HepG2 (cell line): ENCODE results near the gene ECSIT. TPM values are rescaled to one million over a fixed set of nuclear protein-coding genes. Genes with fewer than 3 reads are reported as not detected.

ENCODE experiments used
- ATAC-seq: fragments of 200-7000 bp; cut with Tn5 transposase; 3 replicates; pipeline ENCODE4 v1.9.1; 2020; ENCODE audit warnings: mild to moderate bottlenecking, moderate library complexity
- BruUV-seq: library from RNA; stranded (reverse); fragments of 400-500 nt; replicated peaks from 2 replicates; lab custom pipeline; 2021; lab: Mats Ljungman, UMichigan
- CTCF ChIA-PET: fragments of 300-600 bp; formaldehyde crosslinking; extraction: SDS; loops from one replicate; lab custom pipeline; 2021; ENCODE audit warnings: low total read pairs, inconsistent platforms, low intra/inter-chr PET ratio; lab: Yijun Ruan, JAX
- POLR2A ChIA-PET: fragments of 350-600 bp; sonication (Branson Sonifier 250); formaldehyde crosslinking; loops from one replicate; lab custom pipeline; 2020; ENCODE audit warnings: antibody characterized with exemption, inconsistent platforms; lab: Yijun Ruan, JAX
- DNase-seq: peaks from one replicate; pipeline ENCODE4 v3.0.0-alpha.2; 2015; ENCODE audit warnings: low spot score
- FAIRE-seq: peaks from 3 replicates; lab custom pipeline; 2011; peaks lifted over from hg19 to GRCh38; lab: Jason Lieb, UNC
- H2AFZ ChIP-seq: one replicate; pipeline ENCODE4 v1.6.1; 2011; ENCODE audit warnings: low read length, inconsistent platforms
- H3K27ac ChIP-seq: fragments of 300-600 bp; 3 replicates; pipeline ENCODE4 v1.8.0; 2011; ENCODE audit warnings: mixed run types, mild to moderate bottlenecking, mixed read lengths, low read length, inconsistent platforms; ENCODE audit not compliant: insufficient read depth; ENCODE audit errors: extremely low read length
- H3K27me3 ChIP-seq, 2 experiments: fragments of 200-600 bp in 1 of 2; 2 replicates in 1 of 2; 3 replicates in 1 of 2; pipeline versions ENCODE4 v1.6.0 to v1.8.0; 2011; ENCODE audit warnings: low read length in 2 of 2, mild to moderate bottlenecking in 2 of 2, moderate library complexity in 2 of 2, inconsistent platforms in 1 of 2; ENCODE audit not compliant: insufficient read depth in 2 of 2, control insufficient read depth in 1 of 2
- H3K36me3 ChIP-seq, 2 experiments: fragments of 200-600 bp in 1 of 2; replicated peaks in 1 of 2; 2 replicates in 1 of 2; 3 replicates in 1 of 2; pipeline versions ENCODE4 v1.5.1 to v1.8.0; 2011; ENCODE audit warnings: low read length in 2 of 2, inconsistent platforms in 1 of 2; ENCODE audit not compliant: insufficient read depth in 2 of 2, control insufficient read depth in 1 of 2
- H3K4me1 ChIP-seq: 2 replicates; pipeline ENCODE4 v1.5.1; 2012; ENCODE audit warnings: low read length, inconsistent platforms; ENCODE audit not compliant: insufficient read depth
- H3K4me2 ChIP-seq: 2 replicates; pipeline ENCODE4 v1.6.0; 2011; ENCODE audit warnings: low read depth, low read length, inconsistent platforms
- H3K4me3 ChIP-seq, 3 experiments: fragments of 200-600 bp in 1 of 3; sonication (generic), shearing (Covaris generic) in 1 of 3; replicated peaks in 1 of 3; 2 replicates each; pipeline ENCODE4 v1.5.1; 2011 to 2016; ENCODE audit warnings: low read length in 3 of 3, inconsistent platforms in 2 of 3, low read depth in 2 of 3, mild to moderate bottlenecking in 2 of 3, control low read depth in 1 of 3, mixed read lengths in 1 of 3; ENCODE audit not compliant: insufficient read depth in 1 of 3
- H3K79me2 ChIP-seq: one replicate; pipeline ENCODE4 v1.6.1; 2011; ENCODE audit warnings: low read length, inconsistent platforms; ENCODE audit not compliant: insufficient read depth
- H3K9ac ChIP-seq: 2 replicates; pipeline ENCODE4 v1.6.0; 2011; ENCODE audit warnings: mild to moderate bottlenecking, low read depth, low read length, inconsistent platforms; ENCODE audit not compliant: insufficient read depth
- H3K9me3 ChIP-seq: 2 replicates; pipeline ENCODE4 v1.5.1; 2012; ENCODE audit warnings: mild to moderate bottlenecking, low read length
- H4K20me1 ChIP-seq: 2 replicates; pipeline ENCODE4 v1.6.0; 2011; ENCODE audit warnings: inconsistent platforms, mild to moderate bottlenecking, low read length, moderate library complexity; ENCODE audit not compliant: insufficient read depth
- DNMT1 ChIP-seq: sonication (generic); formaldehyde crosslinking; IDR thresholded peaks from 2 replicates; pipeline ENCODE4 v1.5.1; 2020; ENCODE audit warnings: mild to moderate bottlenecking, missing genetic modification reagents
- GATAD2A ChIP-seq: IDR thresholded peaks from 2 replicates; pipeline ENCODE4 v1.6.1; 2016
- KLF12 ChIP-seq: sonication (generic); formaldehyde crosslinking; IDR thresholded peaks from 2 replicates; pipeline ENCODE4 v1.4.0; 2020; ENCODE audit warnings: missing genetic modification reagents, borderline replicate concordance
- SETDB1 ChIP-seq: sonication (generic); formaldehyde crosslinking; IDR thresholded peaks from 2 replicates; pipeline ENCODE4 v1.5.1; 2020; ENCODE audit warnings: missing genetic modification reagents, mild to moderate bottlenecking, borderline replicate concordance
- TAF1 ChIP-seq: sonication (generic); formaldehyde crosslinking; IDR thresholded peaks from 2 replicates; pipeline ENCODE4 v1.4.0; 2020; ENCODE audit warnings: missing genetic modification reagents
- ZBTB38 ChIP-seq: sonication (generic); formaldehyde crosslinking; IDR thresholded peaks from 2 replicates; pipeline ENCODE4 v1.5.1; 2020; ENCODE audit warnings: mild to moderate bottlenecking, missing genetic modification reagents
- ZNF24 ChIP-seq: fragments of 450-650 bp; IDR thresholded peaks from 2 replicates; pipeline ENCODE4 v1.6.1; 2017; ENCODE audit warnings: antibody characterized with exemption, mild to moderate bottlenecking
- ZNF331 ChIP-seq: sonication (generic); formaldehyde crosslinking; IDR thresholded peaks from 2 replicates; pipeline ENCODE4 v1.4.0; 2020; ENCODE audit warnings: missing genetic modification reagents
- ZNF44 ChIP-seq: sonication (generic); formaldehyde crosslinking; IDR thresholded peaks from 2 replicates; pipeline ENCODE4 v1.5.1; 2020; ENCODE audit warnings: mild to moderate bottlenecking, missing genetic modification reagents
- ZNF530 ChIP-seq: sonication (generic); formaldehyde crosslinking; IDR thresholded peaks from 2 replicates; pipeline ENCODE4 v1.5.0; 2020; ENCODE audit warnings: low read depth, mild to moderate bottlenecking, missing genetic modification reagents
- ZNF775 ChIP-seq: sonication (generic); formaldehyde crosslinking; IDR thresholded peaks from 2 replicates; pipeline ENCODE4 v1.4.0; 2020; ENCODE audit warnings: missing genetic modification reagents, mild to moderate bottlenecking, moderate library complexity, borderline replicate concordance
- ZNF776 ChIP-seq: sonication (generic); formaldehyde crosslinking; IDR thresholded peaks from 2 replicates; pipeline ENCODE4 v1.4.0; 2020; ENCODE audit warnings: mild to moderate bottlenecking, missing genetic modification reagents
- WGBS: methylation state at CpG from one replicate; pipeline ENCODE4 v1.1.6; 2017; ENCODE audit warnings: low lambda C conversion rate; 5-methylcytosine and 5-hydroxymethylcytosine counted together
- in situ Hi-C: cut with HindIII; loops from 2 replicates; pipeline ENCODE4 v1.10.0; 2017; ENCODE audit warnings: low pct_unique_long_range_greater_than_20kb; ENCODE audit not compliant: extremely low pct_ligation_motif_present
- intact Hi-C: fragments of 100-400 bp; cut with micrococcal nuclease; formaldehyde crosslinking; loops from one replicate; pipeline ENCODE4 v1.10.0; 2022; ENCODE audit not compliant: unreplicated experiment
- polyA plus RNA-seq, 8 experiments: library from polyadenylated mRNA; depleted of rRNA in 3 of 8; stranded (reverse) in 7 of 8; unstranded in 1 of 8; fragments of >200 nt; fragmentation: Illumina TruSeq in 4 of 8; extraction: Trizol in 4 of 8; gene quantifications; 2 replicates each; pipeline versions ENCODE4 v1.2.1 to v1.2.3, GENCODE V29; 2011 to 2016; ENCODE audit warnings: low read depth in 4 of 8, missing spikeins in 1 of 8, mixed read lengths in 1 of 8; ENCODE audit not compliant: insufficient read depth in 1 of 8
- total RNA-seq, 5 experiments: library from RNA; depleted of rRNA; stranded (reverse); fragments of >200 nt; fragmentation: Illumina TruSeq; extraction: Trizol; gene quantifications; 2 replicates each; pipeline ENCODE4 v1.2.3, GENCODE V29; 2016; ENCODE audit warnings: low read depth in 1 of 5
- TF ChIP-seq, protein P1 (sequence below): sonication (generic); formaldehyde crosslinking; IDR thresholded peaks from 2 replicates; pipeline ENCODE4 v1.4.0; 2020; ENCODE audit warnings: low read depth, mild to moderate bottlenecking, missing genetic modification reagents
- TF ChIP-seq, protein P2 (sequence below): sonication (generic); formaldehyde crosslinking; IDR thresholded peaks from 2 replicates; pipeline ENCODE4 v1.4.0; 2020; ENCODE audit warnings: missing genetic modification reagents
- TF ChIP-seq, protein P3 (sequence below): sonication (generic); formaldehyde crosslinking; IDR thresholded peaks from 2 replicates; pipeline ENCODE4 v1.4.0; 2020; ENCODE audit warnings: missing genetic modification reagents

Gene ECSIT
- total and polyA plus RNA-seq, 2 of the 13 experiments (the other 11 are each of a cell fraction or from before 2014, with no cell fraction given), result 36.4 to 62.3 TPM

DNA sequence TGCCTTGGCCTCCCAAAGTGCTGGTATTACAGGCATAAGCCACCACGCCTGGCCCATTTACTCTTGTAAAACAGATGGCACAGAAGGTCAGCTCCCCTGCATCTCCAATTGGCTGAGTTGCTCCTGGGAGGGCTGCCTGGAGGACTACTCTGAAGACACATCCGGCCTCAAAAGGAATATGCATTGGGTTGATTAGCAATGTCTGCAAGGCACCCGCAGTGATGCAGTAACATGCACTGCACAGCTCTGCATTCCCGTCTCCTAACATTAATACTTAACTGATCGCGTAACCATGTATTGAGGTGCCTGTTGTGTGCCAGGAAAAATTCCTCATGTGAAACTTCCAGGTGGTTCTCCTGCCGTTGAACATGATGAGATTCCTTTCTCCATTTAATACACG, 53.1 kb downstream of the ECSIT start:
- 0 out of 2 replicates have a peak, but pooled peaks cover 3% of the 10 kb centered on the region for H4K20me1 ChIP-seq
- CTCF ChIA-PET, result no interaction called here
- no peak overlapping the region for H3K9ac ChIP-seq
- in situ Hi-C loops (no loop called here), intact Hi-C loops (no loop called here)
- H3K36me3 ChIP-seq, result no peaks in the 10 kb centered on the region
- FAIRE-seq (no peak), ATAC-seq (no peak), DNase-seq (no peak)
- no peaks in the 10 kb centered on the region for H3K79me2 ChIP-seq
- peaks cover 2 to 32% of the 10 kb centered on the region in 2 experiments; a peak in 3 of 5 replicates for H3K27me3 ChIP-seq
- POLR2A ChIA-PET, result no interaction called here
- no peak overlapping the region for H3K4me3 ChIP-seq
- BruUV-seq, result no TSS peak
- H3K9me3 ChIP-seq, result no peaks in the 10 kb centered on the region
- 0 out of 2 replicates have a peak, but pooled peaks cover 7% of the 10 kb centered on the region for H3K4me1 ChIP-seq
- no peak overlapping the region for H3K4me2 ChIP-seq
- no peak overlapping the region for H2AFZ ChIP-seq
- no peak overlapping the region for H3K27ac ChIP-seq
- 46% methylated on average over 7 of the region's 8 CpGs for WGBS
- TF ChIP-seq, protein P1, sequence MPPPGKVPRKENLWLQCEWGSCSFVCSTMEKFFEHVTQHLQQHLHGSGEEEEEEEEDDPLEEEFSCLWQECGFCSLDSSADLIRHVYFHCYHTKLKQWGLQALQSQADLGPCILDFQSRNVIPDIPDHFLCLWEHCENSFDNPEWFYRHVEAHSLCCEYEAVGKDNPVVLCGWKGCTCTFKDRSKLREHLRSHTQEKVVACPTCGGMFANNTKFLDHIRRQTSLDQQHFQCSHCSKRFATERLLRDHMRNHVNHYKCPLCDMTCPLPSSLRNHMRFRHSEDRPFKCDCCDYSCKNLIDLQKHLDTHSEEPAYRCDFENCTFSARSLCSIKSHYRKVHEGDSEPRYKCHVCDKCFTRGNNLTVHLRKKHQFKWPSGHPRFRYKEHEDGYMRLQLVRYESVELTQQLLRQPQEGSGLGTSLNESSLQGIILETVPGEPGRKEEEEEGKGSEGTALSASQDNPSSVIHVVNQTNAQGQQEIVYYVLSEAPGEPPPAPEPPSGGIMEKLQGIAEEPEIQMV (CRISPR knock-in tag), result no peak
- TF ChIP-seq GATAD2A (CRISPR knock-in tag), result no peak
- no peak for TF ChIP-seq ZNF44
- no peak for TF ChIP-seq KLF12 (CRISPR knock-in tag)
- no peak for TF ChIP-seq ZNF775 (CRISPR knock-in tag)
- TF ChIP-seq ZNF331 (CRISPR knock-in tag), result no peak
- TF ChIP-seq DNMT1 (CRISPR knock-in tag), result no peak
- TF ChIP-seq ZNF24, result no peak
- no peak for TF ChIP-seq ZBTB38 (CRISPR knock-in tag)
- no peak for TF ChIP-seq ZNF776
- TF ChIP-seq TAF1 (CRISPR knock-in tag), result no peak
- TF ChIP-seq SETDB1 (CRISPR knock-in tag), result no peak
- TF ChIP-seq ZNF530, result no peak
- TF ChIP-seq, protein P2, sequence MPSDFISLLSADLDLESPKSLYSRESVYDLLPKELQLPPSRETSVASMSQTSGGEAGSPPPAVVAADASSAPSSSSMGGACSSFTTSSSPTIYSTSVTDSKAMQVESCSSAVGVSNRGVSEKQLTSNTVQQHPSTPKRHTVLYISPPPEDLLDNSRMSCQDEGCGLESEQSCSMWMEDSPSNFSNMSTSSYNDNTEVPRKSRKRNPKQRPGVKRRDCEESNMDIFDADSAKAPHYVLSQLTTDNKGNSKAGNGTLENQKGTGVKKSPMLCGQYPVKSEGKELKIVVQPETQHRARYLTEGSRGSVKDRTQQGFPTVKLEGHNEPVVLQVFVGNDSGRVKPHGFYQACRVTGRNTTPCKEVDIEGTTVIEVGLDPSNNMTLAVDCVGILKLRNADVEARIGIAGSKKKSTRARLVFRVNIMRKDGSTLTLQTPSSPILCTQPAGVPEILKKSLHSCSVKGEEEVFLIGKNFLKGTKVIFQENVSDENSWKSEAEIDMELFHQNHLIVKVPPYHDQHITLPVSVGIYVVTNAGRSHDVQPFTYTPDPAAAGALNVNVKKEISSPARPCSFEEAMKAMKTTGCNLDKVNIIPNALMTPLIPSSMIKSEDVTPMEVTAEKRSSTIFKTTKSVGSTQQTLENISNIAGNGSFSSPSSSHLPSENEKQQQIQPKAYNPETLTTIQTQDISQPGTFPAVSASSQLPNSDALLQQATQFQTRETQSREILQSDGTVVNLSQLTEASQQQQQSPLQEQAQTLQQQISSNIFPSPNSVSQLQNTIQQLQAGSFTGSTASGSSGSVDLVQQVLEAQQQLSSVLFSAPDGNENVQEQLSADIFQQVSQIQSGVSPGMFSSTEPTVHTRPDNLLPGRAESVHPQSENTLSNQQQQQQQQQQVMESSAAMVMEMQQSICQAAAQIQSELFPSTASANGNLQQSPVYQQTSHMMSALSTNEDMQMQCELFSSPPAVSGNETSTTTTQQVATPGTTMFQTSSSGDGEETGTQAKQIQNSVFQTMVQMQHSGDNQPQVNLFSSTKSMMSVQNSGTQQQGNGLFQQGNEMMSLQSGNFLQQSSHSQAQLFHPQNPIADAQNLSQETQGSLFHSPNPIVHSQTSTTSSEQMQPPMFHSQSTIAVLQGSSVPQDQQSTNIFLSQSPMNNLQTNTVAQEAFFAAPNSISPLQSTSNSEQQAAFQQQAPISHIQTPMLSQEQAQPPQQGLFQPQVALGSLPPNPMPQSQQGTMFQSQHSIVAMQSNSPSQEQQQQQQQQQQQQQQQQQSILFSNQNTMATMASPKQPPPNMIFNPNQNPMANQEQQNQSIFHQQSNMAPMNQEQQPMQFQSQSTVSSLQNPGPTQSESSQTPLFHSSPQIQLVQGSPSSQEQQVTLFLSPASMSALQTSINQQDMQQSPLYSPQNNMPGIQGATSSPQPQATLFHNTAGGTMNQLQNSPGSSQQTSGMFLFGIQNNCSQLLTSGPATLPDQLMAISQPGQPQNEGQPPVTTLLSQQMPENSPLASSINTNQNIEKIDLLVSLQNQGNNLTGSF (CRISPR knock-in tag), result no peak
- TF ChIP-seq, protein P3, sequence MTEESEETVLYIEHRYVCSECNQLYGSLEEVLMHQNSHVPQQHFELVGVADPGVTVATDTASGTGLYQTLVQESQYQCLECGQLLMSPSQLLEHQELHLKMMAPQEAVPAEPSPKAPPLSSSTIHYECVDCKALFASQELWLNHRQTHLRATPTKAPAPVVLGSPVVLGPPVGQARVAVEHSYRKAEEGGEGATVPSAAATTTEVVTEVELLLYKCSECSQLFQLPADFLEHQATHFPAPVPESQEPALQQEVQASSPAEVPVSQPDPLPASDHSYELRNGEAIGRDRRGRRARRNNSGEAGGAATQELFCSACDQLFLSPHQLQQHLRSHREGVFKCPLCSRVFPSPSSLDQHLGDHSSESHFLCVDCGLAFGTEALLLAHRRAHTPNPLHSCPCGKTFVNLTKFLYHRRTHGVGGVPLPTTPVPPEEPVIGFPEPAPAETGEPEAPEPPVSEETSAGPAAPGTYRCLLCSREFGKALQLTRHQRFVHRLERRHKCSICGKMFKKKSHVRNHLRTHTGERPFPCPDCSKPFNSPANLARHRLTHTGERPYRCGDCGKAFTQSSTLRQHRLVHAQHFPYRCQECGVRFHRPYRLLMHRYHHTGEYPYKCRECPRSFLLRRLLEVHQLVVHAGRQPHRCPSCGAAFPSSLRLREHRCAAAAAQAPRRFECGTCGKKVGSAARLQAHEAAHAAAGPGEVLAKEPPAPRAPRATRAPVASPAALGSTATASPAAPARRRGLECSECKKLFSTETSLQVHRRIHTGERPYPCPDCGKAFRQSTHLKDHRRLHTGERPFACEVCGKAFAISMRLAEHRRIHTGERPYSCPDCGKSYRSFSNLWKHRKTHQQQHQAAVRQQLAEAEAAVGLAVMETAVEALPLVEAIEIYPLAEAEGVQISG (CRISPR knock-in tag), result no peak
